GM23338 (cell line): ENCODE measurements around the gene STAT1.

Experiments
- CREB1 ChIP-seq: fragments of 250-450 bp; sonication (Bioruptor Pico); IDR thresholded peaks from 2 replicates; pipeline ENCODE4 v1.5.0; 2020; ENCODE audit warnings: low read depth, mild to moderate bottlenecking, moderate library complexity
- CTCF ChIP-seq, 2 experiments: fragments of 200-600 bp in 1 of 2; sonication (generic) in 1 of 2; conservative IDR thresholded peaks; 2 replicates each; pipeline versions ENCODE4 v1.5.1 to v1.6.1; 2016 to 2017; ENCODE audit warnings: antibody characterized with exemption in 2 of 2, low read depth in 2 of 2, mild to moderate bottlenecking in 2 of 2, moderate library complexity in 1 of 2
- EZH2 ChIP-seq: fragments of 200-600 bp; sonication (generic); IDR thresholded peaks from one replicate; pipeline ENCODE4 v1.8.0; 2017; ENCODE audit warnings: antibody characterized with exemption, mild to moderate bottlenecking, low read depth; ENCODE audit not compliant: unreplicated experiment
- EZH2phosphoT487 ChIP-seq: fragments of 200-600 bp; sonication (generic); IDR thresholded peaks from one replicate; pipeline ENCODE4 v1.8.1; 2018; ENCODE audit warnings: antibody characterized with exemption; ENCODE audit not compliant: unreplicated experiment
- JUNB ChIP-seq: IDR thresholded peaks from one replicate; pipeline ENCODE4 v1.6.1; 2016; ENCODE audit warnings: antibody characterized with exemption; ENCODE audit not compliant: unreplicated experiment
- POLR2AphosphoS5 ChIP-seq: IDR thresholded peaks from 2 replicates; pipeline ENCODE4 v1.6.1; 2016; ENCODE audit warnings: antibody characterized with exemption, low read depth
- REST ChIP-seq: IDR thresholded peaks from one replicate; pipeline ENCODE4 v1.6.1; 2018; ENCODE audit warnings: antibody characterized with exemption; ENCODE audit not compliant: unreplicated experiment
- STAT1 ChIP-seq: IDR thresholded peaks from one replicate; pipeline ENCODE4 v1.6.1; 2016; ENCODE audit warnings: antibody characterized with exemption; ENCODE audit not compliant: unreplicated experiment
- TF ChIP-seq, protein P1 (sequence below): IDR thresholded peaks from 2 replicates; pipeline ENCODE4 v1.6.1; 2016; ENCODE audit warnings: antibody characterized with exemption
- TF ChIP-seq, protein P2 (sequence below): fragments of 250-450 bp; sonication (Bioruptor Pico); IDR thresholded peaks from 2 replicates; pipeline ENCODE4 v1.5.0; 2020; ENCODE audit warnings: mild to moderate bottlenecking, moderate library complexity

DNA sequence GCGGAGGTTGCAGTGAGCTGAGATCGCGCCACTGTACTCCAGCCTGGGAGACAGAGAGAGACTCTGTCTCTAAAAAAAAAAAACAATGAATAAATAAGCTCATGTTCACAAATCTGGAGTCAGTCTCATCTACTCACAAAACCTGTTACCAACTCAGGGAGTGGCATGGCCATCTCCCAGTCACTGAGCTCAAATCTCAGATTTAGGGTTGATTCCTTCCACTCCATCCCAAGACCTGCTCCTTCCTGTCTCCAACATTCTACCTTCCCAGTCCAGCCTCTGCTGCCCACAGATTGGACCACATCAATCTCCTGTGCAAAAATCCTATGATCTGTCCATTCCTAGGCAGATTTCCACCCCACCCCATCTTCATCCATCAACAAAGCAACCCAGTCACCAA is 1.6 kb downstream of the STAT1 start:
- TF ChIP-seq CTCF (conservative IDR thresholded peaks at IDR 0.05; ENCODE audit: low read depth in 2 of 2) (no peak), EZH2 (no peak), POLR2AphosphoS5 (no peak), CREB1 (CRISPR knock-in tag) (no peak), EZH2phosphoT487 (no peak), REST (no peak), JUNB (no peak), STAT1 (no peak)
- TF ChIP-seq, protein P1, sequence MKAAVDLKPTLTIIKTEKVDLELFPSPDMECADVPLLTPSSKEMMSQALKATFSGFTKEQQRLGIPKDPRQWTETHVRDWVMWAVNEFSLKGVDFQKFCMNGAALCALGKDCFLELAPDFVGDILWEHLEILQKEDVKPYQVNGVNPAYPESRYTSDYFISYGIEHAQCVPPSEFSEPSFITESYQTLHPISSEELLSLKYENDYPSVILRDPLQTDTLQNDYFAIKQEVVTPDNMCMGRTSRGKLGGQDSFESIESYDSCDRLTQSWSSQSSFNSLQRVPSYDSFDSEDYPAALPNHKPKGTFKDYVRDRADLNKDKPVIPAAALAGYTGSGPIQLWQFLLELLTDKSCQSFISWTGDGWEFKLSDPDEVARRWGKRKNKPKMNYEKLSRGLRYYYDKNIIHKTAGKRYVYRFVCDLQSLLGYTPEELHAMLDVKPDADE = no peak
- TF ChIP-seq, protein P2, sequence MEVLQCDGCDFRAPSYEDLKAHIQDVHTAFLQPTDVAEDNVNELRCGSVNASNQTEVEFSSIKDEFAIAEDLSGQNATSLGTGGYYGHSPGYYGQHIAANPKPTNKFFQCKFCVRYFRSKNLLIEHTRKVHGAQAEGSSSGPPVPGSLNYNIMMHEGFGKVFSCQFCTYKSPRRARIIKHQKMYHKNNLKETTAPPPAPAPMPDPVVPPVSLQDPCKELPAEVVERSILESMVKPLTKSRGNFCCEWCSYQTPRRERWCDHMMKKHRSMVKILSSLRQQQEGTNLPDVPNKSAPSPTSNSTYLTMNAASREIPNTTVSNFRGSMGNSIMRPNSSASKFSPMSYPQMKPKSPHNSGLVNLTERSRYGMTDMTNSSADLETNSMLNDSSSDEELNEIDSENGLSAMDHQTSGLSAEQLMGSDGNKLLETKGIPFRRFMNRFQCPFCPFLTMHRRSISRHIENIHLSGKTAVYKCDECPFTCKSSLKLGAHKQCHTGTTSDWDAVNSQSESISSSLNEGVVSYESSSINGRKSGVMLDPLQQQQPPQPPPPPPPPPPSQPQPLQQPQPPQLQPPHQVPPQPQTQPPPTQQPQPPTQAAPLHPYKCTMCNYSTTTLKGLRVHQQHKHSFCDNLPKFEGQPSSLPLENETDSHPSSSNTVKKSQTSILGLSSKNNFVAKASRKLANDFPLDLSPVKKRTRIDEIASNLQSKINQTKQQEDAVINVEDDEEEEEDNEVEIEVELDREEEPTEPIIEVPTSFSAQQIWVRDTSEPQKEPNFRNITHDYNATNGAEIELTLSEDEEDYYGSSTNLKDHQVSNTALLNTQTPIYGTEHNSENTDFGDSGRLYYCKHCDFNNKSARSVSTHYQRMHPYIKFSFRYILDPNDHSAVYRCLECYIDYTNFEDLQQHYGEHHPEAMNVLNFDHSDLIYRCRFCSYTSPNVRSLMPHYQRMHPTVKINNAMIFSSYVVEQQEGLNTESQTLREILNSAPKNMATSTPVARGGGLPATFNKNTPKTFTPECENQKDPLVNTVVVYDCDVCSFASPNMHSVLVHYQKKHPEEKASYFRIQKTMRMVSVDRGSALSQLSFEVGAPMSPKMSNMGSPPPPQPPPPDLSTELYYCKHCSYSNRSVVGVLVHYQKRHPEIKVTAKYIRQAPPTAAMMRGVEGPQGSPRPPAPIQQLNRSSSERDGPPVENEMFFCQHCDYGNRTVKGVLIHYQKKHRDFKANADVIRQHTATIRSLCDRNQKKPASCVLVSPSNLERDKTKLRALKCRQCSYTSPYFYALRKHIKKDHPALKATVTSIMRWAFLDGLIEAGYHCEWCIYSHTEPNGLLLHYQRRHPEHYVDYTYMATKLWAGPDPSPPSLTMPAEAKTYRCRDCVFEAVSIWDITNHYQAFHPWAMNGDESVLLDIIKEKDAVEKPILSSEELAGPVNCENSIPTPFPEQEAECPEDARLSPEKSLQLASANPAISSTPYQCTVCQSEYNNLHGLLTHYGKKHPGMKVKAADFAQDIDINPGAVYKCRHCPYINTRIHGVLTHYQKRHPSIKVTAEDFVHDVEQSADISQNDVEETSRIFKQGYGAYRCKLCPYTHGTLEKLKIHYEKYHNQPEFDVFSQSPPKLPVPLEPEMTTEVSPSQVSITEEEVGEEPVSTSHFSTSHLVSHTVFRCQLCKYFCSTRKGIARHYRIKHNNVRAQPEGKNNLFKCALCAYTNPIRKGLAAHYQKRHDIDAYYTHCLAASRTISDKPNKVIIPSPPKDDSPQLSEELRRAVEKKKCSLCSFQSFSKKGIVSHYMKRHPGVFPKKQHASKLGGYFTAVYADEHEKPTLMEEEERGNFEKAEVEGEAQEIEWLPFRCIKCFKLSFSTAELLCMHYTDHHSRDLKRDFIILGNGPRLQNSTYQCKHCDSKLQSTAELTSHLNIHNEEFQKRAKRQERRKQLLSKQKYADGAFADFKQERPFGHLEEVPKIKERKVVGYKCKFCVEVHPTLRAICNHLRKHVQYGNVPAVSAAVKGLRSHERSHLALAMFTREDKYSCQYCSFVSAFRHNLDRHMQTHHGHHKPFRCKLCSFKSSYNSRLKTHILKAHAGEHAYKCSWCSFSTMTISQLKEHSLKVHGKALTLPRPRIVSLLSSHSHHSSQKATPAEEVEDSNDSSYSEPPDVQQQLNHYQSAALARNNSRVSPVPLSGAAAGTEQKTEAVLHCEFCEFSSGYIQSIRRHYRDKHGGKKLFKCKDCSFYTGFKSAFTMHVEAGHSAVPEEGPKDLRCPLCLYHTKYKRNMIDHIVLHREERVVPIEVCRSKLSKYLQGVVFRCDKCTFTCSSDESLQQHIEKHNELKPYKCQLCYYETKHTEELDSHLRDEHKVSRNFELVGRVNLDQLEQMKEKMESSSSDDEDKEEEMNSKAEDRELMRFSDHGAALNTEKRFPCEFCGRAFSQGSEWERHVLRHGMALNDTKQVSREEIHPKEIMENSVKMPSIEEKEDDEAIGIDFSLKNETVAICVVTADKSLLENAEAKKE = no peak
